ENCODE data around the gene NCOA1. TPM values are rescaled to one million over a fixed set of nuclear protein-coding genes. Genes with fewer than 3 reads are reported as not detected.
"Not testable (repeated sequence)": the region's sequence is repeated elsewhere in the genome, so short reads cannot be mapped to it uniquely, and the experiment has no call there.

NCOA1 gene
- total RNA-seq, 1 experiment from 2014 or later, result 5.6 TPM

- no peak for DNase-seq (ENCODE audit: low spot score)
These were observed 16.5 kb downstream of the NCOA1 start for GRCh38 chr2:24507549-24507948.

- DNase-seq (ENCODE audit: low spot score), result no peak
These were observed 17.8 kb downstream of the NCOA1 start for GRCh38 chr2:24508878-24509277.

GRCh38 chr2:24509425-24509824 is 18.4 kb downstream of the NCOA1 start:
- no peak for DNase-seq (ENCODE audit: low spot score)

GRCh38 chr2:24509840-24510239 is 18.8 kb downstream of the NCOA1 start:
- DNase-seq (ENCODE audit: low spot score), result no peak

GRCh38 chr2:24510771-24511170 is 19.7 kb downstream of the NCOA1 start:
- no peak for DNase-seq (ENCODE audit: low spot score)

- DNase-seq (ENCODE audit: low spot score), result no peak
These were observed 20.1 kb downstream of the NCOA1 start for GRCh38 chr2:24511198-24511597.

- no peak for DNase-seq (ENCODE audit: low spot score)
These were observed 20.8 kb downstream of the NCOA1 start for GRCh38 chr2:24511894-24512293.

- no peak for DNase-seq (ENCODE audit: low spot score)
These were observed 21.4 kb downstream of the NCOA1 start for GRCh38 chr2:24512404-24512803.

GRCh38 chr2:24512831-24513230 is 21.8 kb downstream of the NCOA1 start:
- DNase-seq (ENCODE audit: low spot score), result no peak

GRCh38 chr2:24513281-24514071 is 22.4 kb downstream of the NCOA1 start:
- DNase-seq (ENCODE audit: low spot score), result no peak

- no peak for DNase-seq (ENCODE audit: low spot score)
These were observed 23.8 kb downstream of the NCOA1 start for GRCh38 chr2:24514820-24515219.

- no peak for DNase-seq (ENCODE audit: low spot score)
These were observed 24.3 kb downstream of the NCOA1 start for GRCh38 chr2:24515335-24515734.

GRCh38 chr2:24515831-24516230 is 24.8 kb downstream of the NCOA1 start:
- no peak for DNase-seq (ENCODE audit: low spot score)

GRCh38 chr2:24517247-24517646 is 26.2 kb downstream of the NCOA1 start:
- no peak for DNase-seq (ENCODE audit: low spot score)

GRCh38 chr2:24520175-24520574 is 29.1 kb downstream of the NCOA1 start:
- DNase-seq (ENCODE audit: low spot score), result no peak

GRCh38 chr2:24521162-24521857 is 30.3 kb downstream of the NCOA1 start:
- no peak for DNase-seq (ENCODE audit: low spot score)

- DNase-seq (ENCODE audit: low spot score), result no peak
These were observed 31.1 kb downstream of the NCOA1 start for GRCh38 chr2:24521975-24522639.

GRCh38 chr2:24527536-24527935 is 36.5 kb downstream of the NCOA1 start:
- no peak for DNase-seq (ENCODE audit: low spot score)

GRCh38 chr2:24530796-24531195 is 39.7 kb downstream of the NCOA1 start:
- DNase-seq (ENCODE audit: low spot score), result no peak

GRCh38 chr2:24531610-24532009 is 40.6 kb downstream of the NCOA1 start:
- not testable (repeated sequence) for DNase-seq (ENCODE audit: low spot score)

GRCh38 chr2:24532057-24532456 is 41.0 kb downstream of the NCOA1 start:
- DNase-seq (ENCODE audit: low spot score), result not testable (repeated sequence)

GRCh38 chr2:24533574-24533973 is 42.5 kb downstream of the NCOA1 start:
- DNase-seq (ENCODE audit: low spot score), result not testable (repeated sequence)

- DNase-seq (ENCODE audit: low spot score), result no peak
These were observed 47.7 kb downstream of the NCOA1 start for GRCh38 chr2:24538720-24539119.

Data from H4 (cell line).